Activated naive CD8-positive, alpha-beta T cell treated with anti-CD3 and anti-CD28 coated beads, Interleukin-2, amount 10 ng/mL, durations not matched to agents 7 days and 5 days (primary cell): ENCODE data around the gene LRRC9. TPM values are rescaled to one million over a fixed set of nuclear protein-coding genes. Genes with fewer than 3 reads are reported as not detected.
"Not testable (repeated sequence)": the region's sequence is repeated elsewhere in the genome, so short reads cannot be mapped to it uniquely, and the experiment has no call there.

Source experiments
- ATAC-seq: fragments of 150-1000 bp; cut with Tn5 transposase; one replicate; pipeline ENCODE4 v1.10.0; 2021; ENCODE audit warnings: low read depth, moderate library complexity
- POLR2A ChIA-PET: fragments of 350-600 bp; sonication (Branson Sonifier 250); formaldehyde crosslinking; loops from one replicate; lab custom pipeline; 2021; ENCODE audit warnings: antibody characterized with exemption; lab: Charles Lee
- DNase-seq: peaks from one replicate; pipeline ENCODE4 v3.0.0; 2021
- H3K27ac Mint-ChIP-seq: one replicate; pipeline ENCODE4 v1.8.0; 2022; ENCODE audit warnings: mild to moderate bottlenecking, mixed read lengths
- H3K27me3 Mint-ChIP-seq: one replicate; pipeline ENCODE4 v1.8.0; 2022; ENCODE audit warnings: mild to moderate bottlenecking, moderate library complexity, mixed read lengths
- H3K36me3 Mint-ChIP-seq: one replicate; pipeline ENCODE4 v1.8.0; 2021; ENCODE audit warnings: mild to moderate bottlenecking, mixed read lengths
- H3K4me1 Mint-ChIP-seq: one replicate; pipeline ENCODE4 v1.8.0; 2021; ENCODE audit warnings: mixed read lengths
- H3K4me3 Mint-ChIP-seq: one replicate; pipeline ENCODE4 v1.8.0; 2022; ENCODE audit warnings: mild to moderate bottlenecking, moderate library complexity, mixed read lengths
- H3K9me3 Mint-ChIP-seq: one replicate; pipeline ENCODE4 v1.8.0; 2021; ENCODE audit warnings: mixed read lengths
- total RNA-seq, 2 experiments: library from RNA; stranded (reverse); gene quantifications; one replicate each; pipeline ENCODE4 v1.2.3, GENCODE V29; 2021

The LRRC9 gene
- total RNA-seq, 2 experiments from 2014 or later, result not detected

DNA sequence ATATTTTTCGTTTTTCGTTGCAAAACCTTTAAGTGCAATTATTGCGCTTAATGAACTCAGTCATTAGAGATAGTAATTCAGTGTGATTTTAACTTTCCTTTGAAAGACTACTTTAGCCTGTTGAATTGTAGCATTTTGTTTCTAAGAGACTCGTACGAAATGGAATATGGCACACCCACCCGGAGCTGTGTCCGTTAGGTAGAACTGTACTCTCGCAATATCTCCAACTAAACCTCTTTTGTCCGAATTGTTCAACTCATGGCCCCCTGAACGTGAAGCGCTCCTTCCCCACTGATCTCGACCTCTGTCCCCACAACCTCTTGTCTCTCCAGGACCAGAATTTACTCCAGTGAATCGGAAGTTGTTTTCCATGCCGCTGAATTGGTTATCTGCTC is 172.6 kb downstream of the LRRC9 start:
- POLR2A ChIA-PET, result interaction anchor here (1.0 to 4.4 kb wide), 6 partner anchors 59 to 608 kb away, joined by 4 to 28 read pairs (median 8); partner anchors contain the start of genes DHRS7, JKAMP, L3HYPDH and PPM1A
- Mint-ChIP-seq H3K36me3 (peaks cover 9% of the 10 kb centered on the region), H3K4me1 (peaks cover 26% of the 10 kb centered on the region), H3K4me3 (peak overlapping the region; percentile 94), H3K9me3 (no peaks in the 10 kb centered on the region), H3K27ac (peak overlapping the region; percentile 94), H3K27me3 (no peaks in the 10 kb centered on the region)
- peak; percentile 35 for DNase-seq
- ATAC-seq, result no peak

DNA sequence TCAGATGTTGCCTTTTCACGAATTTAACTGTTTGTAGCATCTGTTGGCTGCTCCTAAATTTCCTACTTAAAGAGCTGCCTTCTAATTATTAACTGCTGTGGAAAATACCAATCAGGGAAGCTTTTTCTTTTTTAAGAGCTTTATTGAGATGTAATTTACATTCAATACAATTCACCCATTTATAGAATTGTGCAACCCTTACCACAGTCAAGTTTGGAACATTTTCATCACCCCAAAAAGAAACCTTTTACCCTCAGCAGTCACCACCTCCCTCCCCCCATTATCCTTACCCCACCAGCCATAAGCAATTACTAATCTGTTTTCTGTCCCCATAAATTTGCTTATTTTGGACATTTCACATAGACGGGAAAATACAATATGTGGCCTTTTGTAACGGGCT is 173.1 kb downstream of the LRRC9 start:
- Mint-ChIP-seq H3K27me3 (no peaks in the 10 kb centered on the region), H3K27ac (peak overlapping the region; percentile 94), H3K36me3 (peaks cover 14% of the 10 kb centered on the region), H3K4me3 (peak overlapping the region; percentile 94), H3K4me1 (peaks cover 26% of the 10 kb centered on the region), H3K9me3 (no peaks in the 10 kb centered on the region)
- DNase-seq, result no peak
- ATAC-seq, result no peak
- POLR2A ChIA-PET, result interaction anchor here (1.2 to 4.4 kb wide), 4 partner anchors 59 to 157 kb away, joined by 5 to 28 read pairs (median 8); partner anchors contain the start of gene PPM1A

DNA sequence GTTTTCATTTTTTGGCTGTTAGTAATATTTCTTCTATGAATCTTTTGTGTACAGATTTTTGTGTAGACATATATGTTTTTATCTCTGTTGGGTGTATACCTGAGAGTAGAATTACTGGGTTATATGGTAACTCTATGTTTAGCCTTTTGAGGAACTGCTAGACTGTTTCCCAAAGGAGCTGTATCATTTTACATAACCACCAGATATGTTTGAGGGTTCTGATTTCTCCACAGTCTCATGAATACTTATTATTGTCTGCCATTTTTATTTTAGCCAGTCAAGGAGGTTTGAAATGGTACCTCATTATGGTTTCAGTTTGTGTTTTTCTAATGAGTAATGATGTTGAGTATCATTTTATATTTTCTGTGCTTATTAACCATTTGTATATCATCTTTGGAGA is 173.7 kb downstream of the LRRC9 start:
- ATAC-seq, result no peak
- no peaks in the 10 kb centered on the region for H3K27me3 Mint-ChIP-seq
- H3K27ac Mint-ChIP-seq, result peak overlapping the region; percentile 94
- peaks cover 17% of the 10 kb centered on the region for H3K36me3 Mint-ChIP-seq
- H3K4me1 Mint-ChIP-seq, result peaks cover 26% of the 10 kb centered on the region
- no peaks in the 10 kb centered on the region for H3K9me3 Mint-ChIP-seq
- DNase-seq, result no peak
- peak overlapping the region; percentile 94 for H3K4me3 Mint-ChIP-seq
- POLR2A ChIA-PET, result interaction anchor here (1.0 to 4.4 kb wide), 3 partner anchors 60 to 155 kb away, joined by 4 to 28 read pairs (median 11); partner anchors contain the start of genes DHRS7 and PPM1A

DNA sequence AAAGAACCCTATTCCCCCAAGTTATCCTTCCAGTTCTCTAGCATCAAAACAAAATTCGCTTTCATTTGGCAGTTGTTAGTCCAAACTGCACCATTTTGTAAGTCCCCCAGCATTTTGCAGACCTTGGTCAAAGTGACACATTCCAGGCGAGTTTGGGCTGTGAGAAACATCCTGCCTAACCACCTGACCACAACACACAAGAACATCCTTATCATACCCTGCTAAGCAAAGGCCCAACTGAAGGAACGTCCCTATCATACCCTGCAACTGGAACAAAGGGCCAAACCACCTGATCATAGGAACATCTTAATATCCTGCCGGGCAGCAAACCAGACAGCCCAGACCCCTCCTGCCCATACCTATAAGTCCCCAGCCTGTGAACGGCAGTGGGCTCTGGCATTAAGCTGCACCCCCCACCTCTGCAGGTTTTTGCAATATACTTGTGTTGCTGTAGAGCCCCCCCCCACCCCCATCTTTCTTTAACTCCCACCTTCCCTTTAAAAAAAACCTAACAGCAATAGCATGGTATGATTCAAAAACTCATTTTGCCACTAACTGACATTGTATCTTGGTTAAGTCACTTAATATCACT is 174.5 kb downstream of the LRRC9 start:
- Mint-ChIP-seq H3K27ac (peak overlapping the region; percentile 89), H3K27me3 (no peaks in the 10 kb centered on the region), H3K36me3 (peaks cover 19% of the 10 kb centered on the region), H3K4me3 (peak overlapping the region; percentile 94), H3K9me3 (no peaks in the 10 kb centered on the region), H3K4me1 (peaks cover 26% of the 10 kb centered on the region)
- POLR2A ChIA-PET, result interaction anchor here (1.0 to 1.5 kb wide), 2 partner anchors 71 kb away, joined by 4 to 6 read pairs; partner anchors contain the start of gene DHRS7
- no peak for ATAC-seq
- peak; percentile 33 for DNase-seq

DNA sequence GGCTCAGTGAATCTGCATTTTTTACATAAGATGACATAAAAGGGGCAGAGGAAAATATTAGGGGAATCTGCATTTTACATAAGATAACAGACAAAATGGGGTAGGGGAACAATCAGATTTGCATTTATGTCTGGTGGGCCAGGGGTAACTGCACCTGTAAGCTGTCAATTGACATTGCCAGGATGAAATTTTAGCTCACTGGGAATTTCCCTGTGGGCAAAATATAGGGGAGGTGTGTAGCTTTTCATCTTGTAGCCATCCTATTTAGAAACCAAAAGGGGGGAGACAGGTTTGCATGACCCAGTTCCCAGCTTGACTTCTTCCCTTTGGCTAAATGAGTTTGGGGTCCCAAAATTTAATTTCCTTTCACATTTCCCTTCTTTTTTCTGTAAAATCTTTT is 175.3 kb downstream of the LRRC9 start:
- POLR2A ChIA-PET, result interaction anchor here (1.5 kb wide), 1 partner anchor 70 kb away, joined by 6 read pairs; the partner anchor contains the start of gene DHRS7
- ATAC-seq (no peak), DNase-seq (no peak)
- H3K36me3 Mint-ChIP-seq, result peaks cover 23% of the 10 kb centered on the region
- H3K27me3 Mint-ChIP-seq, result no peaks in the 10 kb centered on the region
- peaks cover 30% of the 10 kb centered on the region for H3K4me1 Mint-ChIP-seq
- H3K4me3 Mint-ChIP-seq, result no peak overlapping the region
- no peaks in the 10 kb centered on the region for H3K9me3 Mint-ChIP-seq
- H3K27ac Mint-ChIP-seq, result peak overlapping the region; percentile 21

DNA sequence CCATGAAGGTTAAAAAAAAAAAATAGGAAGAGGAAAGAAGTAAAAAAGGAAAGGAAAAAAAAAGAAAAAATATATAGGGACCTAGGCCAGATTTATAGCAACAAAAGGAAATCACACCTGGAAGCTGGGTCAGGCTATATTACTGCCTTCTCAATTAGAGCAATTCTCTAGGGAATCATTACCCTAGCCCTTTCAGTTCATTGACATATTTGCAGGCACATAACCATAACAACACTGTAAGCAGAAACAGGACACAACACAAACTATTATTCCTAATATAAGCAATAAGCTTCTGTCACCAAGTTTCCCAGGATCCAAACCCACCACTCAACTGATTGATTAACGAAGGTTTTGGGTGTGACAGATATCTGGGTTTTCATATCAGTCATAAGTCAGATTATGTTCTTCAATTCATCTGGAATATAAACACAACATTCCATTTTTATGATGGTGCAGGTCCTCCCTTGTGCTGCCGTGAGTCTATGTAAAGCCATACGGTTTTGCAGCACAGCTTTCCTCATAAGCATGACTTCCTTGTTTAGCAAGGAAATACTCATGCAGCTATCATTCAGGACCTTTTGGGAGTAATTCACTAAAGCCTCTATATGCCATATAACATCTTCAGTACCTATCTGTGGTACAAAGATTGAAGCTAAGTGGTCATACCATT is 176.0 kb downstream of the LRRC9 start:
- peaks cover 30% of the 10 kb centered on the region for H3K4me1 Mint-ChIP-seq
- peaks cover 29% of the 10 kb centered on the region for H3K36me3 Mint-ChIP-seq
- no peak overlapping the region for H3K27ac Mint-ChIP-seq
- no peaks in the 10 kb centered on the region for H3K9me3 Mint-ChIP-seq
- H3K4me3 Mint-ChIP-seq, result no peak overlapping the region
- ATAC-seq (no peak), DNase-seq (no peak)
- POLR2A ChIA-PET, result interaction anchor here (1.5 kb wide), 1 partner anchor 69 kb away, joined by 6 read pairs; the partner anchor contains the start of gene DHRS7
- no peaks in the 10 kb centered on the region for H3K27me3 Mint-ChIP-seq

DNA sequence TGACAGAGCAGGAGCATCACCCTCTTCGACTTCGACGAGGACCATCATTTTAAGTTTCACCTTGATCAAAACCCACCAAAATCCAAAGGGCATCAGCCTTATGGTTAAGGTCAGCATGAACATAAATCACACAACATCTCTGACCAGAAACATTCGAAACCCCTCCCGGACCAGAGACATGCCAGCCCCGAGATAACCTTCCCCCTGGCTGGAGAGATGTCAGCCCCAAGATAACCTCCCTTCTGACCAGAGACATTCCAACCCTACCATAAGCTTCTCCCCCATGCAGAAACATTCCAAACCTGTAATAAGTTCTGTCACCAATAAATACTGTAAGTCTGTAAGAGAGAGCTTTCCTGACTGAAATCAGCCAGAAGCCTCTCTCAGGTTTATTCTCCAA is 178.0 kb downstream of the LRRC9 start:
- H3K4me3 Mint-ChIP-seq, result no peak overlapping the region
- POLR2A ChIA-PET, result no interaction called here
- no peak for DNase-seq
- H3K9me3 Mint-ChIP-seq, result no peaks in the 10 kb centered on the region
- peaks cover 27% of the 10 kb centered on the region for H3K4me1 Mint-ChIP-seq
- H3K27ac Mint-ChIP-seq, result peak overlapping the region; percentile 3
- H3K36me3 Mint-ChIP-seq, result peaks cover 39% of the 10 kb centered on the region
- no peak for ATAC-seq
- H3K27me3 Mint-ChIP-seq, result no peaks in the 10 kb centered on the region

DNA sequence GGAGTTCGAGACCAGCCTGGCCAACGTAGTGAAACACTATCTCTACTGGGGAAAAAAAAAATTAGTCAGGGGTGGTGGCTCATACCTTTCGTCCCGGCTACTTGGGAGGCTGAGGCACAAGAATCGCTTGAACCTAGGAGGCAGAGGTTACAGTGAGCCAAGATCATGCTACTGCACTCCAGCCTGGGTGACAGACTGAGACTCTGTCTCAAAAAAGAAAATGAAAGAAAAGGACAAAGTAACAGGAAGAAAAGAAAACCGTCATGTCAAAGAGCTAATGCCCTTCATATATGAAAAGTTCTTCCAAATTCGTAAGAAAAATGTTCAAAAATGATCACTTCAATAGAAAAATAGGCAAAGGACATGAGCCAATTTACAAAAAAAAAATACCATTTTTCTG is 179.9 kb downstream of the LRRC9 start:
- Mint-ChIP-seq H3K27ac (peak overlapping the region; percentile 59), H3K4me1 (peaks cover 13% of the 10 kb centered on the region), H3K36me3 (peaks cover 46% of the 10 kb centered on the region), H3K4me3 (peak overlapping the region; percentile 71)
- not testable (repeated sequence) for ATAC-seq, DNase-seq, H3K27me3 Mint-ChIP-seq, H3K9me3 Mint-ChIP-seq
- POLR2A ChIA-PET, result interaction anchor here (0.8 kb wide), 1 partner anchor 9 kb away, joined by 4 read pairs; no protein-coding TSS in a partner anchor

DNA sequence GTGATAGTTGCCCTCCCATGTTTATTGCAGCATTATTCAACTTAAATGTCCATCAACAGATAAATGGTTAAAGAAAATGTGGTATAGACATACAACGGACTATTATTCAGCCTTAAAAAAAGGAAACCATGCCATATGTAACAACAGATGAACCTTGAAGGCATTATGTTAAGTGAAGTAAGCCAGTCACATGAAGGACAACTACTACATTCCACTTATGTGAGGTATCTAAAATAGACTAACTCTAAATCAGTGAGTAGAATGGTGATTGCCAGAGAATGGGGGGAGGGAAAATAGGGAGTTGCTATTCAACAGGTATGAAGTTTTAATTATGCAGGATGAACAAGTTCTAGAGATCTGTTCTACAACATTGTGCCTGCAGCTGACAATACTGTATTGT is 181.8 kb downstream of the LRRC9 start:
- Mint-ChIP-seq H3K4me1 (peaks cover 8% of the 10 kb centered on the region), H3K36me3 (peaks cover 44% of the 10 kb centered on the region)
- POLR2A ChIA-PET, result no interaction called here

DNA sequence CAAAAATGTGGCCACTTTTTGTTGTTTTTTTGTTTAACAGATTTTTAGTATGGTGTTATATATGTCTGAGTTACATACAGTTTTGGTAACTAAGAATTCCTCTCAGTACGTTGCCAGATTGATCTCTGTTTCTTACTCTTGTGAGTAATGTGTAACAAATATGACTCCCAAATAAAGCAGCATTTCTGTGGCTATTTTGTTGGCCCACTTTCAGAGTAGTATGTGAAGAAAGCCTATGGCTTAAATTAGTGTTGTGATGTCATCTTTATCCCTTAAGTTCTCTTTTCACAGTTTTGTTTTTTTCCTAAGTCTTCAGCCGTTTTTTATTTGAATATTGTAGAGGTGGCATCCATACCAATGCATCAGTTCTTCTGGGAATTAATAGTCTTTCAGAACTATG is 182.4 kb downstream of the LRRC9 start:
- H3K27ac Mint-ChIP-seq, result no peak overlapping the region
- no peak for ATAC-seq
- H3K4me3 Mint-ChIP-seq, result no peak overlapping the region
- no peak for DNase-seq
- H3K9me3 Mint-ChIP-seq, result no peaks in the 10 kb centered on the region
- H3K36me3 Mint-ChIP-seq, result peaks cover 40% of the 10 kb centered on the region
- peaks cover 8% of the 10 kb centered on the region for H3K4me1 Mint-ChIP-seq
- POLR2A ChIA-PET, result no interaction called here
- H3K27me3 Mint-ChIP-seq, result no peaks in the 10 kb centered on the region

More for the DNA sequence above, 181.8 kb downstream of the LRRC9 start:
- DNase-seq, result no peak
- ATAC-seq, result no peak
- Mint-ChIP-seq H3K9me3 (no peaks in the 10 kb centered on the region), H3K27ac (no peak overlapping the region), H3K27me3 (no peaks in the 10 kb centered on the region), H3K4me3 (no peak overlapping the region)

DNA sequence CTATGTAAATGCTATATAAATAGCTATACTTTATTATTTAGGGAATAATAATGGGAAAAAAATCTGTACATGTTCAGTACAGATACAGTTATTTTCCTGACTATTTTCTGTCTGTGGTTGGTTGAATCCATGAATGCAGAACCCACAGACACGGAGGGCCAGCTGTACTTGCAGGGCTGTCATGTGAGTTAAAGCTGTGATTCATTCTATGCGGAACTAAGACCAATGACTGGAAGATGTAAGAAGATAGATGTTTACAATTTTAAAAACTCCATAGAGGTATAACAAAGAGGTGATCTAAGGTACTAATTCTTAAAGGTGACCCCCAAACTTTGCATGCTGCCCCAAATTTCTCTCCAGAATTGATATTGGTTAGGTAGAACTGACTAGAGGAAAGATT is 186.4 kb downstream of the LRRC9 start:
- POLR2A ChIA-PET, result no interaction called here
- H3K4me1 Mint-ChIP-seq, result peaks cover 1% of the 10 kb centered on the region
- H3K9me3 Mint-ChIP-seq, result peaks cover 2% of the 10 kb centered on the region
- no peaks in the 10 kb centered on the region for H3K27me3 Mint-ChIP-seq
- H3K27ac Mint-ChIP-seq, result no peak overlapping the region
- no peak overlapping the region for H3K4me3 Mint-ChIP-seq
- no peak for ATAC-seq
- H3K36me3 Mint-ChIP-seq, result peaks cover 29% of the 10 kb centered on the region
- no peak for DNase-seq

DNA sequence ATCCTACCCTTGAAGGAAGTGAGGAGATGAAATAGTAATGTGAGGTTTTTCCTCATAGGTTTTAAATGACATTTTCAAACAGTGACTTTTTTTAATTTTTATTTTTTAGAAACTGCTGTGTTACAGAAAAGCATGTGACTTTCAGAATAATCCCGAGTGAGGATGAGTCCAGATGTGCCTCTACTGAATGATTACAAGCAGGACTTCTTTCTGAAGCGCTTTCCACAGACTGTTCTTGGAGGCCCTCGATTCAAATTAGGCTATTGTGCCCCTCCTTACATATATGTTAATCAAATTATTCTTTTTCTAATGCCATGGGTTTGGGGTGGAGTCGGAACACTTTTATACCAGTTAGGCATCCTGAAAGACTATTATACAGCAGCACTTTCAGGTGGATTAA is 187.5 kb downstream of the LRRC9 start:
- ATAC-seq, result no peak
- Mint-ChIP-seq H3K27me3 (no peaks in the 10 kb centered on the region), H3K4me1 (peaks cover 3% of the 10 kb centered on the region), H3K27ac (no peak overlapping the region), H3K9me3 (peaks cover 2% of the 10 kb centered on the region), H3K4me3 (no peak overlapping the region), H3K36me3 (peaks cover 30% of the 10 kb centered on the region)
- POLR2A ChIA-PET, result no interaction called here
- no peak for DNase-seq

DNA sequence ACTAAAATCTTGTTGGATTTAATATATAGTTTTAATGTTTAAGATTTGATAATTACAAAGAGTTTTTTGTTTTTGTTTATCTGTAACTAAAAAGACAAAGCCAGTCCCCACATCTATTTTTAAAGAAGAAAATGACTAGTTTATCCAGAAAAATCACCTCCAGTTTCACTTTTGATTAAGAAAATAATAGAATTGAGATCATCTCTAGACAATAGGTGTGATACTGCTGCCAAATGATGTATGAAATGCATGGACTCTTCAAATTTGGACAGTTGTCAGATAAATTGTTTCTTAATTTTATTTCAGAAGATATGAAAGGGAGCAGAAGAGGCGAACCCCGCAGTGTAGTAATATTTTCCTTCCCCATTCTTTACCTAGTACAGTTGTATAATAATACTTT is 191.8 kb downstream of the LRRC9 start:
- peaks cover 2% of the 10 kb centered on the region for H3K9me3 Mint-ChIP-seq
- DNase-seq (no peak), ATAC-seq (no peak)
- H3K4me1 Mint-ChIP-seq, result peaks cover 6% of the 10 kb centered on the region
- H3K36me3 Mint-ChIP-seq, result peaks cover 34% of the 10 kb centered on the region
- no peak overlapping the region for H3K27ac Mint-ChIP-seq
- no peaks in the 10 kb centered on the region for H3K27me3 Mint-ChIP-seq
- no peak overlapping the region for H3K4me3 Mint-ChIP-seq
- POLR2A ChIA-PET, result no interaction called here
